ENCODE results near the gene KRT6C. TPM values are rescaled to one million over a fixed set of nuclear protein-coding genes. Genes with fewer than 3 reads are reported as not detected.

The KRT6C gene
- total and polyA plus RNA-seq, 2 experiments from 2014 or later = 0.07 to 0.18 TPM

GRCh38 chr12:52521175-52521567 is 47.6 kb upstream of the KRT6C start:
- 51% methylated on average over 10 of the region's 10 CpGs for WGBS (ENCODE audit: low lambda C conversion rate, missing lambda C conversion rate)

GRCh38 chr12:52519826-52520662 is 46.4 kb upstream of the KRT6C start, which contains the start of gene KRT5:
Gene KRT5 (minus strand): TSS chr12:52520394. CDS start chr12:52520296, 98 bp downstream.
- no peaks in the 10 kb centered on the region for H3K9me2 ChIP-seq (replicated peaks; ENCODE audit: insufficient read depth)
- TF ChIP-seq EZH2 (IDR thresholded peaks at IDR 0.05; ENCODE audit: borderline replicate concordance) = no peak
- TF ChIP-seq EZH2phosphoT487 (IDR thresholded peaks at IDR 0.05; ENCODE audit: low read depth, severe bottlenecking, unreplicated experiment) = no peak
- no peak for TF ChIP-seq CTCF (IDR thresholded peaks at IDR 0.05; ENCODE audit: poor library complexity)
- H3K4me3 ChIP-seq = no peak within 1 kb of the TSS
- H3K79me2 ChIP-seq = no peaks in the 10 kb centered on the region
- H3K27ac ChIP-seq = peak within 1 kb of the TSS; percentile 22
- peaks cover 14% of the 10 kb centered on the region for H3K4me1 ChIP-seq (ENCODE audit: insufficient read depth)
- H3K27me3 ChIP-seq = no peaks in the 10 kb centered on the region
- DNase-seq (ENCODE audit: low spot score) = no peak
- no peaks in the 10 kb centered on the region for H3K36me3 ChIP-seq (replicated peaks; ENCODE audit: insufficient read depth, low read depth)
- H3K4me2 ChIP-seq = no peak within 1 kb of the TSS
- 86% methylated on average over 29 of the region's 29 CpGs for WGBS (ENCODE audit: low lambda C conversion rate, missing lambda C conversion rate)
- no peaks in the 10 kb centered on the region for H4K20me1 ChIP-seq (ENCODE audit: insufficient read depth, poor library complexity, severe bottlenecking)
- H3K9me3 ChIP-seq (ENCODE audit: low read depth) = no peaks in the 10 kb centered on the region
- no peak within 1 kb of the TSS for H2AFZ ChIP-seq

More at GRCh38 chr12:52521175-52521567, 47.6 kb upstream of the KRT6C start:
- H3K4me2 ChIP-seq = no peak overlapping the region
- no peaks in the 10 kb centered on the region for H3K79me2 ChIP-seq
- H4K20me1 ChIP-seq (ENCODE audit: insufficient read depth, poor library complexity, severe bottlenecking) = no peaks in the 10 kb centered on the region
- no peak overlapping the region for H2AFZ ChIP-seq
- TF ChIP-seq EZH2phosphoT487 (IDR thresholded peaks at IDR 0.05; ENCODE audit: low read depth, severe bottlenecking, unreplicated experiment) = no peak
- H3K9me3 ChIP-seq (ENCODE audit: low read depth) = no peaks in the 10 kb centered on the region
- H3K4me3 ChIP-seq = no peak overlapping the region
- DNase-seq (ENCODE audit: low spot score) = peak; percentile 79
- peaks cover 14% of the 10 kb centered on the region for H3K4me1 ChIP-seq (ENCODE audit: insufficient read depth)
- H3K36me3 ChIP-seq (replicated peaks; ENCODE audit: insufficient read depth, low read depth) = no peaks in the 10 kb centered on the region
- no peaks in the 10 kb centered on the region for H3K9me2 ChIP-seq (replicated peaks; ENCODE audit: insufficient read depth)
- H3K27ac ChIP-seq = peak overlapping the region; percentile 77
- no peaks in the 10 kb centered on the region for H3K27me3 ChIP-seq

GRCh38 chr12:52519387-52519703 is 45.7 kb upstream of the KRT6C start:
- H3K79me2 ChIP-seq = no peaks in the 10 kb centered on the region
- no peaks in the 10 kb centered on the region for H4K20me1 ChIP-seq (ENCODE audit: insufficient read depth, poor library complexity, severe bottlenecking)
- H3K4me2 ChIP-seq = no peak overlapping the region
- H2AFZ ChIP-seq = no peak overlapping the region
- no peaks in the 10 kb centered on the region for H3K27me3 ChIP-seq
- TF ChIP-seq EZH2phosphoT487 (IDR thresholded peaks at IDR 0.05; ENCODE audit: low read depth, severe bottlenecking, unreplicated experiment) (no peak), CTCF (IDR thresholded peaks at IDR 0.05; ENCODE audit: poor library complexity) (no peak), EZH2 (IDR thresholded peaks at IDR 0.05; ENCODE audit: borderline replicate concordance) (no peak)
- 88% methylated on average over 3 of the region's 3 CpGs for WGBS (ENCODE audit: low lambda C conversion rate, missing lambda C conversion rate)
- H3K36me3 ChIP-seq (replicated peaks; ENCODE audit: insufficient read depth, low read depth) = no peaks in the 10 kb centered on the region
- DNase-seq (ENCODE audit: low spot score) = no peak
- no peaks in the 10 kb centered on the region for H3K9me2 ChIP-seq (replicated peaks; ENCODE audit: insufficient read depth)
- H3K9me3 ChIP-seq (ENCODE audit: low read depth) = no peaks in the 10 kb centered on the region
- no peak overlapping the region for H3K4me3 ChIP-seq
- H3K4me1 ChIP-seq (ENCODE audit: insufficient read depth) = peaks cover 14% of the 10 kb centered on the region
- no peak overlapping the region for H3K27ac ChIP-seq

GRCh38 chr12:52518574-52519386 is 45.2 kb upstream of the KRT6C start:
- no peaks in the 10 kb centered on the region for H3K79me2 ChIP-seq
- H3K27me3 ChIP-seq = no peaks in the 10 kb centered on the region
- no peaks in the 10 kb centered on the region for H4K20me1 ChIP-seq (ENCODE audit: insufficient read depth, poor library complexity, severe bottlenecking)
- no peak overlapping the region for H3K4me3 ChIP-seq
- H3K36me3 ChIP-seq (replicated peaks; ENCODE audit: insufficient read depth, low read depth) = no peaks in the 10 kb centered on the region
- H3K4me2 ChIP-seq = no peak overlapping the region
- H3K4me1 ChIP-seq (ENCODE audit: insufficient read depth) = peaks cover 14% of the 10 kb centered on the region
- DNase-seq (ENCODE audit: low spot score) = no peak
- H3K9me2 ChIP-seq (replicated peaks; ENCODE audit: insufficient read depth) = no peaks in the 10 kb centered on the region
- no peak for TF ChIP-seq EZH2phosphoT487 (IDR thresholded peaks at IDR 0.05; ENCODE audit: low read depth, severe bottlenecking, unreplicated experiment)
- TF ChIP-seq EZH2 (IDR thresholded peaks at IDR 0.05; ENCODE audit: borderline replicate concordance) = no peak
- no peak for TF ChIP-seq CTCF (IDR thresholded peaks at IDR 0.05; ENCODE audit: poor library complexity)
- no peak overlapping the region for H3K27ac ChIP-seq
- H2AFZ ChIP-seq = no peak overlapping the region
- WGBS (ENCODE audit: low lambda C conversion rate, missing lambda C conversion rate) = 93% methylated on average over 8 of the region's 8 CpGs
- H3K9me3 ChIP-seq (ENCODE audit: low read depth) = no peaks in the 10 kb centered on the region
